Measurements from ENCODE around the gene PPIL4. TPM values are rescaled to one million over a fixed set of nuclear protein-coding genes. Genes with fewer than 3 reads are reported as not detected.
A peak's percentile ranks its signal among the peaks of the same experiment; 100 is the strongest.

PPIL4 gene
- polyA plus RNA-seq, 1 experiment: 2.6 TPM

GRCh38 chr6:149565527-149566409, 19.9 kb upstream of the PPIL4 start, which contains the start of gene GINM1:
TSS of gene GINM1 (plus strand) at chr6:149566375. CDS start at chr6:149566415, 40 bp downstream.
- CTCF ChIA-PET: interaction anchor here (0.8 to 1.5 kb wide), 3 partner anchors 9 to 78 kb away, joined by 3 to 5 read pairs (median 5); no protein-coding TSS in a partner anchor
- POLR2A ChIA-PET: interaction anchor here (0.6 kb wide), 1 partner anchor 1236 kb away, joined by 3 read pairs; no protein-coding TSS in a partner anchor
- TF ChIP-seq CTCF (IDR thresholded peaks at IDR 0.05; ENCODE audit: insufficient read depth, low read depth, low read length): peak; percentile 82
- DNase-seq (ENCODE audit: low read depth): peak; percentile 62
- Histone ChIP-seq H3K4me3 (ENCODE audit: low read depth, low read length) (peak within 1 kb of the TSS; percentile 95), H3K27me3 (ENCODE audit: control insufficient read depth, insufficient read depth, low read length) (no peaks in the 10 kb centered on the region), H3K36me3 (ENCODE audit: control insufficient read depth, insufficient read depth, low read length) (no peaks in the 10 kb centered on the region)

GRCh38 chr6:149563928-149564325, 18.1 kb upstream of the PPIL4 start:
- POLR2A ChIA-PET: no interaction called here
- no peak for DNase-seq (ENCODE audit: low read depth)
- Histone ChIP-seq H3K27me3 (ENCODE audit: control insufficient read depth, insufficient read depth, low read length) (no peaks in the 10 kb centered on the region), H3K36me3 (ENCODE audit: control insufficient read depth, insufficient read depth, low read length) (no peaks in the 10 kb centered on the region), H3K4me3 (ENCODE audit: low read depth, low read length) (no peak overlapping the region)
- CTCF ChIA-PET: interaction anchor here (1.3 to 6.3 kb wide), 2 partner anchors 18 to 23 kb away, joined by 3 to 29 read pairs; partner anchors contain the start of gene PPIL4
- no peak for TF ChIP-seq CTCF (IDR thresholded peaks at IDR 0.05; ENCODE audit: insufficient read depth, low read depth, low read length)

GRCh38 chr6:149563203-149563927, 17.5 kb upstream of the PPIL4 start:
- DNase-seq (ENCODE audit: low read depth): peak; percentile 57
- Histone ChIP-seq H3K36me3 (ENCODE audit: control insufficient read depth, insufficient read depth, low read length) (no peaks in the 10 kb centered on the region), H3K27me3 (ENCODE audit: control insufficient read depth, insufficient read depth, low read length) (no peaks in the 10 kb centered on the region), H3K4me3 (ENCODE audit: low read depth, low read length) (no peak overlapping the region)
- CTCF ChIA-PET: interaction anchor here (0.8 to 6.3 kb wide), 2 partner anchors 12 to 17 kb away, joined by 3 to 29 read pairs; partner anchors contain the start of gene PPIL4
- POLR2A ChIA-PET: no interaction called here
- no peak for TF ChIP-seq CTCF (IDR thresholded peaks at IDR 0.05; ENCODE audit: insufficient read depth, low read depth, low read length)

GRCh38 chr6:149560736-149561135, 14.9 kb upstream of the PPIL4 start:
- H3K27me3 ChIP-seq (ENCODE audit: control insufficient read depth, insufficient read depth, low read length): no peaks in the 10 kb centered on the region
- ChIA-PET POLR2A (no interaction called here), CTCF (interaction anchor here (1.0 to 6.3 kb wide), 3 partner anchors 9 to 15 kb away, joined by 3 to 29 read pairs (median 7); partner anchors contain the start of gene PPIL4)
- TF ChIP-seq CTCF (IDR thresholded peaks at IDR 0.05; ENCODE audit: insufficient read depth, low read depth, low read length): peak; percentile 49
- H3K4me3 ChIP-seq (ENCODE audit: low read depth, low read length): no peak overlapping the region
- no peaks in the 10 kb centered on the region for H3K36me3 ChIP-seq (ENCODE audit: control insufficient read depth, insufficient read depth, low read length)
- no peak for DNase-seq (ENCODE audit: low read depth)

- POLR2A ChIA-PET: no interaction called here
- CTCF ChIA-PET: interaction anchor here (6.3 kb wide), 1 partner anchor 13 kb away, joined by 29 read pairs; the partner anchor contains the start of gene PPIL4
- TF ChIP-seq CTCF (IDR thresholded peaks at IDR 0.05; ENCODE audit: insufficient read depth, low read depth, low read length): no peak
- no peaks in the 10 kb centered on the region for H3K27me3 ChIP-seq (ENCODE audit: control insufficient read depth, insufficient read depth, low read length)
- no peak for DNase-seq (ENCODE audit: low read depth)
- no peaks in the 10 kb centered on the region for H3K36me3 ChIP-seq (ENCODE audit: control insufficient read depth, insufficient read depth, low read length)
- H3K4me3 ChIP-seq (ENCODE audit: low read depth, low read length): no peak overlapping the region
These were observed 13.5 kb upstream of the PPIL4 start for GRCh38 chr6:149559389-149559788.

Data from BJ (cell line).